ENCODE measurements around the gene NOC4L. TPM values are rescaled to one million over a fixed set of nuclear protein-coding genes. Genes with fewer than 3 reads are reported as not detected.

Gene NOC4L
- total RNA-seq, 4 donors from 2014 or later = 5.4 to 10.2 (median 7.5) TPM

DNA sequence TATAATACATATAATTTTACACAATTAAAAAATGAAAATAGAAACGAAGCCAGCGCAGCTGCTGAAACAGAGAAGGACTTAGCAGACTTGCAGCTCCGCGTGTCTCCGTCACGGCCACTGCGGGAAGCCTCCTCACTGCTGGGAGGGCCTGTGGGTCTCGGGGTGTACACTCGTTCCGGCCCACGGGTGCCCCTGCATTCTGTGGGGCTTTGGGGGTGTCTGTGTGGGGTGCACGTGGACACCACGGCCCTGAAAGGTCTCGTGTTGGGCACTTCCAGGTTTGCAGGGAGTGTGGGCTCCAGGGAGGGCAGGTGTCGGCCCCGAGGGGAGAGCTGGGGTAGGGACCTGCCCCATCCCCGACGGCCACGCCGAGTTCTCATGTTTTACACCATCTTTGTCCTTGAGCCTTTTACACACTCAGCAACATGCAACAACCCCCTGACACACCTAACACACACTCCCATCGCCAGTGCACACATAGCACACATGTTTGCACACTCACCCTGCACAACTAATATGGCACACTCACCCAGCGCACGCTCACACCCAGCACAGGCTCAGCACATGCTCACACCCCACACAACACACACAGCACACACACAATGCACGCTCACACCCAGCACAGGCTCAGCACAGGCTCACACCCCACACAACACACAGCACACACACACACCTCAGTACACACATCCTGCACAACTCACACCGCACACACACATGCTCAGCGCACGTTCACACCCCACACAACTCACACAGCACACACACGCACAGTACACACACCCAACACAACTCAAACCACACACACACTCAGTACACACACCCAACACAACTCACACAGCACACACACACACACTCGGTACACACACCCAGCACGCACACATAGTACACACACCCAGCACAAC is 36.6 kb downstream of the NOC4L start:
- TF ChIP-seq CTCF (IDR thresholded peaks at IDR 0.05; ENCODE audit: low read depth) = no peak

GRCh38 chr12:132181570-132182200 is 37.4 kb downstream of the NOC4L start:
- no peak for TF ChIP-seq CTCF (IDR thresholded peaks at IDR 0.05; ENCODE audit: low read depth)

DNA sequence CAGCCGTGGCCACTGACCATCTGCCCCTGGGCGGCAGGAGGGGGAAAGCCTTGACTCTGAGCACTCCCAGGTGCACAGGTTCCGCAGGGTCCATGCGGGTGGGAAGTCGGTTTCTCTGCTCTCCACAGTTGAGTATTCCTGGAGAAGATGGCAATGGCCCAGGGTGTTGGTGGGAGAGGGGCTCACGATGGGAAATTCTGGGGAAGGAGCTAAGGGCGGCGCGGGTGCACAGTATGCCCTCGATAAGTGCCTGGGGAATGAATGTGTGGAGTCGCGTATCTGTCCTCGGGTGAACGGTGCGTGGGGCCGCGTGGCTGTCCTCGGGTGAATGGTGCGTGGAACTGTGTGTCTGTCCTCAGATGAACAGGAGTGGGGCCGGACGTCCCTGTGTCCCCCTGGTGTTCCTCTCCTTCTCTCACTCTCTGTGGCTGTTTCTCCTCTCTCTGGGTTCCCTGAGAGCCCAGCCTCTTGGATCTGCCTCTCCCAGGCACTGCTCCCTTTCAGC is 38.0 kb downstream of the NOC4L start:
- TF ChIP-seq CTCF (IDR thresholded peaks at IDR 0.05; ENCODE audit: low read depth) = no peak

DNA sequence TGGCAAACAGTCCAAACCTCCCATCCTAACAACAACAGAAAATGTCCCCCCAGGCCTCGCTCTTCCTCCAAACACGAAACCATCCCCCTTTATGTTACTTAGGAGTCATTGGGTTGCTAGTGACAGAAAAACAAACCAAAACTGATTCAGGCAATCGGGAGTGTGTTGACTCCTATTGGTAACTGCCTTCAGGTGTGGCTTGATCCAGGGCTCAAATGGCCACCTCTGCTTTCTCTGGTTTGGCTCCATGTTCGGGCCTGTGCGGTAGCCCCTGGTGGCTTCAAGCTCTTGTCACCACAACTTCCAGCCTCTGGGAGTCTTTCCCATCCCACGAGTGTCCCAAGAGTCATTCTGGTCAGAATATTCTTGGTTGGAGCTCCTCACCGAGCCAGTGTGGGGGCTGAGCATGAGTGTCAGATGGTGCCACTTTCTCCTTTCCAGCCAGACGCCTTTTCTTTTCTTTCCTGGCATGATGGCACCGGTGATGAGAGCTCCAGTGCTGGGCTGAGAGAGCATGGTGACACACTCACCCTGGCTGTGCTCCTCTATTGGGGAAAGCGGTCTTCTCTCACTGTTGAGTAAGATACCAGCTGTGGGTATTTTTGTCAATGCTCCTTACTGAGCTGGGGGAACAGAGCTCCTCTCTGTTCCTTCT is 38.6 kb downstream of the NOC4L start:
- TF ChIP-seq CTCF (IDR thresholded peaks at IDR 0.05; ENCODE audit: low read depth) = no peak

DNA sequence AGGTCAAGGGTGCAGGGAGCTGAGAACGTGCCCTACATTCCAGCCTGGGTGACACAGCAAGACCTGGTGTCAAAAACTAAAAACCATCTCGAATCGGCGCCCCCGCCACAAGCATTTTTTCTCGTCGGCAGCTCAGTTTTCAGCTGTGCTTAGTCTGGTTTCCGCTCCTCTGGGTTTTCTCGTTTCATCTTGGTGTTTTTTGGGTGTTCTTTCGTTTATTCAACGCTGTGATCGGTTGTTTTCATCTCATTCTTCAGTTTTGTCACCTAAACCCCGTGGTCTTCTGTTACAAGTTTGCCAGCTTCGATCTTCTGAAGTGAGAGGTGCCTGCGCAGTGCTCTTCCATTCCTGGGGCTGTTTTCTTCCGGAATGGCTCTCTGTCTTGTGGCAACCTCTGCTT is 41.4 kb downstream of the NOC4L start:
- no peak for TF ChIP-seq CTCF (IDR thresholded peaks at IDR 0.05; ENCODE audit: low read depth)

DNA sequence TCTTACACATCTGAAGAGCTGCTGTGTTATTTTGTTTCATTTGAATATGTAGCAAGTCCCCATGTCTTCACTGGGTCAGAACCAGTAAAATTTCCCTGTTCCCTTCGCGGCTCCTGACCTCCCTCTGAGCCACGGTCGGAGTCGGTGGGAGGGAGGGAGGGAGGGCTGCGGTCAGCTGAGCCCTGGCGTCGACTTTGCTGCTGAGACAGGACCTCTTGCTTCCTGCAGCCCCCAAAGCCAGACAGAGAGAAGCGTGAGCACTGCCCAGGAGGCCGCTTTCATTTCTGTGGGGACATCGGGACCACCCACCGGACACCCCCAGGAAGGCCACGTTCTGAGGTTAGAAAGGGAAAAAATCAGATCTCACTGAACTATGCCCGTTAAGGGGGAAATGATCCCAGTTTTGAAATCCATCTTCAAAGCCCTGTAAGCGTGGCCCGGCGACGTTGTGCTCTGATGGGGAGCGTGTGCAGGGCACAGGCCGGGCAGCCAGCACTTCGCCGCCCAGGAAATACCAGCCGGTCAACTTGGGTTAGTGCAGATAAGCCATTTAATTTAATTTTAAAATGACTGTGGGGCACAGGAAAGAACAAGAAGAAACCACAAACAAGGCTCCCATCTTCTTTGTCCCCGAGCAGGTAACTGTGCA is 42.1 kb downstream of the NOC4L start:
- no peak for TF ChIP-seq CTCF (IDR thresholded peaks at IDR 0.05; ENCODE audit: low read depth)
